ENCODE results near the gene PROK1. TPM values are rescaled to one million over a fixed set of nuclear protein-coding genes. Genes with fewer than 3 reads are reported as not detected.
A peak's percentile ranks its signal among the peaks of the same experiment; 100 is the strongest.

PROK1 gene
- total RNA-seq, 2 experiments from 2014 or later, result not detected

GRCh38 chr1:110418729-110419128 lies 32.2 kb upstream of the PROK1 start:
- no peak for TF ChIP-seq CTCF (IDR thresholded peaks at IDR 0.05)
- intact Hi-C loops (cut with micrococcal nuclease), result no loop called here
- Mint-ChIP-seq H3K9me3 (no peaks in the 10 kb centered on the region), H3K4me3 (no peak overlapping the region), H3K27me3 (no peaks in the 10 kb centered on the region), H3K4me1 (ENCODE audit: low read depth) (no peaks in the 10 kb centered on the region), H3K27ac (no peak overlapping the region), H3K36me3 (ENCODE audit: low read depth) (no peaks in the 10 kb centered on the region)
- ChIA-PET POLR2A (no interaction called here), CTCF (no interaction called here)
- DNase-seq (no peak), ATAC-seq (no peak)

- H3K27ac Mint-ChIP-seq, result no peak overlapping the region
- intact Hi-C loops (cut with micrococcal nuclease), result no loop called here
- CTCF ChIA-PET, result interaction anchor here (1.8 to 3.9 kb wide), 2 partner anchors 8 to 76 kb away, joined by 6 to 22 read pairs; no protein-coding TSS in a partner anchor
These were observed 30.8 kb upstream of the PROK1 start for GRCh38 chr1:110420023-110420662.

GRCh38 chr1:110420874-110421793 lies 29.8 kb upstream of the PROK1 start:
- DNase-seq, result peak; percentile 21
- intact Hi-C loops (cut with micrococcal nuclease), result no loop called here
- ATAC-seq, result no peak
- H3K27me3 Mint-ChIP-seq, result peaks cover 4% of the 10 kb centered on the region
- no peaks in the 10 kb centered on the region for H3K4me1 Mint-ChIP-seq (ENCODE audit: low read depth)
- H3K36me3 Mint-ChIP-seq (ENCODE audit: low read depth), result no peaks in the 10 kb centered on the region
- H3K27ac Mint-ChIP-seq, result no peak overlapping the region
- no peaks in the 10 kb centered on the region for H3K9me3 Mint-ChIP-seq
- ChIA-PET POLR2A (interaction anchor here (1.3 kb wide), 1 partner anchor 9 kb away, joined by 3 read pairs; no protein-coding TSS in a partner anchor), CTCF (interaction anchor here (0.8 to 3.9 kb wide), 3 partner anchors 9 to 75 kb away, joined by 3 to 22 read pairs (median 6); no protein-coding TSS in a partner anchor)
- H3K4me3 Mint-ChIP-seq, result no peak overlapping the region
- TF ChIP-seq CTCF (IDR thresholded peaks at IDR 0.05), result no peak

More at GRCh38 chr1:110420023-110420662, 30.8 kb upstream of the PROK1 start:
- no peak overlapping the region for H3K4me3 Mint-ChIP-seq
- H3K9me3 Mint-ChIP-seq, result no peaks in the 10 kb centered on the region
- H3K4me1 Mint-ChIP-seq (ENCODE audit: low read depth), result no peaks in the 10 kb centered on the region
- H3K36me3 Mint-ChIP-seq (ENCODE audit: low read depth), result no peaks in the 10 kb centered on the region
- no peak for TF ChIP-seq CTCF (IDR thresholded peaks at IDR 0.05)
- H3K27me3 Mint-ChIP-seq, result peaks cover 4% of the 10 kb centered on the region
- POLR2A ChIA-PET, result no interaction called here
- ATAC-seq (no peak), DNase-seq (no peak)

- ChIA-PET CTCF (interaction anchor here (1.1 to 1.5 kb wide), 4 partner anchors 35 to 319 kb away, joined by 3 to 4 read pairs (median 4); no protein-coding TSS in a partner anchor), POLR2A (no interaction called here)
- H3K36me3 Mint-ChIP-seq (ENCODE audit: low read depth), result no peaks in the 10 kb centered on the region
- no peak overlapping the region for H3K27ac Mint-ChIP-seq
- DNase-seq, result no peak
- H3K9me3 Mint-ChIP-seq, result no peaks in the 10 kb centered on the region
- H3K27me3 Mint-ChIP-seq, result peaks cover 4% of the 10 kb centered on the region
- no peak for ATAC-seq
- intact Hi-C loops (cut with micrococcal nuclease), result no loop called here
- H3K4me1 Mint-ChIP-seq (ENCODE audit: low read depth), result no peaks in the 10 kb centered on the region
- H3K4me3 Mint-ChIP-seq, result no peak overlapping the region
- TF ChIP-seq CTCF (IDR thresholded peaks at IDR 0.05), result no peak
These were observed 26.0 kb upstream of the PROK1 start for GRCh38 chr1:110424699-110425611.

Measured in activated CD8-positive, alpha-beta T cell treated with anti-CD3 and anti-CD28 coated beads for 36 hours (primary cell).